Lower leg skin (tissue), 3 donors: ENCODE data around the gene CCDC110.

Experiments used
- CTCF ChIP-seq, 3 donors: fragments of 450-650 bp; IDR thresholded peaks; one replicate each; pipeline ENCODE4 v1.5.1; 2016; ENCODE audit warnings: antibody characterized with exemption in 3 of 3, mild to moderate bottlenecking in 3 of 3, moderate library complexity in 2 of 3
- POLR2A ChIP-seq, 2 donors: fragments of 450-650 bp; IDR thresholded peaks; one replicate each; pipeline ENCODE4 v1.6.1; 2016 to 2017; ENCODE audit warnings: antibody characterized with exemption in 2 of 2, mild to moderate bottlenecking in 1 of 2, moderate library complexity in 1 of 2

DNA sequence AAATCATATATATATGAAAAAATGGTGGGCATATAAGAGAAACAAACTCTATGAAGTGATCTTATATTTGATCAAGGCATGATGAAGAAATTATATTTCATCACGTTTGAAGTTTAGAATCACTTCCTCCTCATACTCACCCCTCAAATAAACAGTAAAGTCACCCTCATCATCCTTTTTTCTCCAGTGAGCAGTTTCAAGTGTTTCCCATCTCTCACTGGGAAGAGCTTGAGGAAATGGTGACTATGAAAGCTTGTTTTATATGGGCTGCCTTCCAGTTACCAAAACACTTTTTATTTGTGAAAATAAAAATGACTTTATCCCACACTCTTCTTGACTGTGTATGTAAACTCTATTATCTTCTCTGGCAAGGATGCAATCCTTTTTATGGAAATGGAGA, 47.0 kb upstream of the CCDC110 start:
- TF ChIP-seq CTCF (IDR thresholded peaks at IDR 0.05): no peak
- TF ChIP-seq POLR2A (IDR thresholded peaks at IDR 0.05): no peak
